NCI-H1048 (cell line): ENCODE measurements around the gene S100A12.

Experiments used
- DNase-seq: peaks from one replicate; lab custom pipeline; 2025; lab: John Stamatoyannopoulos, UW

Gene S100A12

GRCh38 chr1:153397051-153397923, 21.9 kb upstream of the S100A12 start:
- DNase-seq = no peak

- no peak for DNase-seq
Measured at GRCh38 chr1:153396461-153396860, 21.0 kb upstream of the S100A12 start.

- DNase-seq = no peak
Measured at GRCh38 chr1:153395776-153396175, 20.4 kb upstream of the S100A12 start.

- DNase-seq = no peak
Measured at GRCh38 chr1:153395136-153395685, 19.8 kb upstream of the S100A12 start.

- no peak for DNase-seq
Measured at GRCh38 chr1:153394391-153394790, 19.0 kb upstream of the S100A12 start.

GRCh38 chr1:153393926-153394325, 18.5 kb upstream of the S100A12 start:
- DNase-seq = no peak

- no peak for DNase-seq
Measured at GRCh38 chr1:153392822-153393221, 17.4 kb upstream of the S100A12 start.

GRCh38 chr1:153392258-153392657, 16.8 kb upstream of the S100A12 start:
- no peak for DNase-seq

GRCh38 chr1:153390938-153391710, 15.7 kb upstream of the S100A12 start, which contains the start of gene S100A8:
S100A8 (minus strand) TSS chr1:153391073; CDS start chr1:153390535, 538 bp downstream.
- no peak for DNase-seq

- DNase-seq = no peak
Measured at GRCh38 chr1:153389973-153390879, 14.8 kb upstream of the S100A12 start.

- DNase-seq = no peak
Measured at GRCh38 chr1:153389401-153389800, 14.0 kb upstream of the S100A12 start.

- DNase-seq = no peak
Measured at GRCh38 chr1:153387785-153388184, 12.4 kb upstream of the S100A12 start.

GRCh38 chr1:153387001-153387400, 11.6 kb upstream of the S100A12 start:
- DNase-seq = no peak

- DNase-seq = no peak
Measured at GRCh38 chr1:153386500-153386901, 11.1 kb upstream of the S100A12 start.

- no peak for DNase-seq
Measured at GRCh38 chr1:153384958-153385580, 9.6 kb upstream of the S100A12 start.

- DNase-seq = no peak
Measured at GRCh38 chr1:153380711-153381110, 5.3 kb upstream of the S100A12 start.

- no peak for DNase-seq
Measured at GRCh38 chr1:153379591-153379990, 4.2 kb upstream of the S100A12 start.

- no peak for DNase-seq
Measured at GRCh38 chr1:153374071-153374470, 1.4 kb downstream of the S100A12 start.

- DNase-seq = no peak
Measured at GRCh38 chr1:153372571-153372970, 2.9 kb downstream of the S100A12 start.

GRCh38 chr1:153371231-153371630, 4.2 kb downstream of the S100A12 start:
- DNase-seq = no peak

GRCh38 chr1:153370146-153370545, 5.3 kb downstream of the S100A12 start:
- no peak for DNase-seq
